IMR-90 (cell line): ENCODE measurements around the gene FGF19. TPM values are rescaled to one million over a fixed set of nuclear protein-coding genes. Genes with fewer than 3 reads are reported as not detected.

Source experiments
- ATAC-seq: fragments of 200-7000 bp; cut with Tn5 transposase; 2 replicates; pipeline ENCODE4 v1.9.1; 2020; ENCODE audit warnings: low read depth, mild to moderate bottlenecking, moderate library complexity
- BruUV-seq: library from RNA; stranded (reverse); fragments of 400-500 nt; replicated peaks from 2 replicates; lab custom pipeline; 2021; lab: Mats Ljungman, UMichigan
- CTCF ChIA-PET: fragments of 300-600 bp; formaldehyde crosslinking; extraction: SDS; loops from one replicate; lab custom pipeline; 2021; ENCODE audit warnings: antibody characterized with exemption; lab: Yijun Ruan, JAX
- POLR2A ChIA-PET: fragments of 300-600 bp; sonication (Branson Sonifier 250); formaldehyde crosslinking; loops from one replicate; lab custom pipeline; 2022; ENCODE audit warnings: antibody characterized with exemption; ENCODE audit not compliant: unreplicated experiment; lab: Charles Lee
- DNase-seq: peaks from one replicate; pipeline ENCODE4 v3.0.0; 2013
- H2AFZ ChIP-seq: replicated peaks from 2 replicates; pipeline ENCODE3; 2013; ENCODE audit warnings: low read length, mild to moderate bottlenecking; ENCODE audit not compliant: poor library complexity
- H2AK5ac ChIP-seq: 2 replicates; pipeline ENCODE4 v1.6.1; 2013; ENCODE audit warnings: low read depth, low read length, inconsistent platforms
- H2AK9ac ChIP-seq: replicated peaks from 2 replicates; pipeline ENCODE3; 2013; ENCODE audit warnings: mild to moderate bottlenecking, low read depth, low read length, moderate library complexity; ENCODE audit not compliant: poor library complexity
- H2BK120ac ChIP-seq: 2 replicates; pipeline ENCODE4 v1.6.1; 2013; ENCODE audit warnings: low read depth, low read length, inconsistent platforms
- H2BK15ac ChIP-seq: 3 replicates; pipeline ENCODE4 v1.6.1; 2013; ENCODE audit warnings: low read depth, low read length, inconsistent platforms
- H2BK20ac ChIP-seq: 2 replicates; pipeline ENCODE4 v1.6.1; 2013; ENCODE audit warnings: low read depth, mild to moderate bottlenecking, inconsistent platforms, low read length, moderate library complexity
- H2BK5ac ChIP-seq: 2 replicates; pipeline ENCODE4 v1.6.1; 2013; ENCODE audit warnings: mild to moderate bottlenecking, low read depth, low read length, inconsistent platforms; ENCODE audit not compliant: poor library complexity, severe bottlenecking
- H3K14ac ChIP-seq: replicated peaks from 2 replicates; pipeline ENCODE4 v1.6.1; 2013; ENCODE audit warnings: low read depth, low read length, inconsistent platforms
- H3K18ac ChIP-seq: 2 replicates; pipeline ENCODE4 v1.6.1; 2013; ENCODE audit warnings: low read depth, low read length, control low read depth
- H3K23ac ChIP-seq: 2 replicates; pipeline ENCODE4 v1.6.1; 2013; ENCODE audit warnings: low read depth, low read length, inconsistent platforms
- H3K27ac ChIP-seq: 2 replicates; pipeline ENCODE4 v1.5.1; 2013; ENCODE audit warnings: mild to moderate bottlenecking, control low read depth, low read length; ENCODE audit not compliant: insufficient read depth
- H3K27me3 ChIP-seq: 2 replicates; pipeline ENCODE4 v1.6.1; 2013; ENCODE audit warnings: low read length; ENCODE audit not compliant: control insufficient read depth, insufficient read depth
- H3K36me3 ChIP-seq: 2 replicates; pipeline ENCODE4 v1.6.1; 2013; ENCODE audit warnings: low read length, mixed read lengths; ENCODE audit not compliant: control insufficient read depth, insufficient read depth
- H3K4ac ChIP-seq: 2 replicates; pipeline ENCODE4 v1.6.1; 2013; ENCODE audit warnings: low read depth, low read length, inconsistent platforms
- H3K4me1 ChIP-seq: 2 replicates; pipeline ENCODE4 v1.6.1; 2013; ENCODE audit warnings: low read length, mixed read lengths; ENCODE audit not compliant: control insufficient read depth, insufficient read depth
- H3K4me2 ChIP-seq: 2 replicates; pipeline ENCODE4 v1.6.1; 2013; ENCODE audit warnings: low read depth, mild to moderate bottlenecking, control low read depth, low read length, moderate library complexity
- H3K4me3 ChIP-seq: 2 replicates; pipeline ENCODE4 v1.5.1; 2013; ENCODE audit warnings: low read depth, mild to moderate bottlenecking, control low read depth, low read length, moderate library complexity; ENCODE audit not compliant: insufficient read depth
- H3K56ac ChIP-seq: 2 replicates; pipeline ENCODE4 v1.6.1; 2013; ENCODE audit warnings: low read length, inconsistent platforms; ENCODE audit not compliant: insufficient read depth; ENCODE audit errors: extremely low read depth
- H3K79me1 ChIP-seq, 2 experiments: 2 replicates each; pipeline ENCODE4 v1.6.1; 2013; ENCODE audit warnings: low read length in 2 of 2, inconsistent platforms in 1 of 2, low read depth in 1 of 2
- H3K9ac ChIP-seq: 2 replicates; pipeline ENCODE4 v1.6.1; 2013; ENCODE audit warnings: low read depth, low read length, control low read depth
- H3K9me1 ChIP-seq: 2 replicates; pipeline ENCODE4 v1.6.1; 2013; ENCODE audit warnings: low read length, inconsistent platforms; ENCODE audit not compliant: insufficient read depth
- H3K9me3 ChIP-seq: 2 replicates; pipeline ENCODE4 v1.6.1; 2013; ENCODE audit warnings: low read length; ENCODE audit not compliant: control insufficient read depth, insufficient read depth
- H4K20me1 ChIP-seq: 2 replicates; pipeline ENCODE4 v1.6.1; 2013; ENCODE audit warnings: low read length, inconsistent platforms; ENCODE audit not compliant: insufficient read depth
- H4K5ac ChIP-seq: 2 replicates; pipeline ENCODE4 v1.6.1; 2013; ENCODE audit warnings: mild to moderate bottlenecking, low read depth, low read length, control low read depth
- H4K8ac ChIP-seq, 2 experiments: 2 replicates each; pipeline ENCODE4 v1.6.1; 2013; ENCODE audit warnings: low read depth in 2 of 2, low read length in 2 of 2, control low read depth in 1 of 2, inconsistent platforms in 1 of 2
- H4K91ac ChIP-seq: 2 replicates; pipeline ENCODE4 v1.6.1; 2013; ENCODE audit warnings: low read depth, low read length, inconsistent platforms; ENCODE audit not compliant: insufficient read depth
- BHLHE40 ChIP-seq: fragments of 150-350 bp; IDR thresholded peaks from 2 replicates; pipeline ENCODE4 v1.6.1; 2016; ENCODE audit warnings: mild to moderate bottlenecking, low read depth, low read length
- FOS ChIP-seq: fragments of 150-350 bp; IDR thresholded peaks from 2 replicates; pipeline ENCODE4 v1.6.1; 2016; ENCODE audit warnings: low read depth, low read length
- MAFK ChIP-seq: IDR thresholded peaks from 2 replicates; pipeline ENCODE4 v1.6.1; 2012; ENCODE audit warnings: low read depth, low read length, improper control_type of control experiment
- MAZ ChIP-seq: IDR thresholded peaks from 2 replicates; pipeline ENCODE4 v1.6.1; 2012; ENCODE audit warnings: low read depth, mild to moderate bottlenecking, low read length, improper control_type of control experiment, moderate library complexity, borderline replicate concordance
- MXI1 ChIP-seq: IDR thresholded peaks from 2 replicates; pipeline ENCODE4 v1.6.1; 2012; ENCODE audit warnings: low read depth, mild to moderate bottlenecking, low read length, moderate library complexity, borderline replicate concordance
- POLR2A ChIP-seq: IDR thresholded peaks from 2 replicates; pipeline ENCODE4 v1.6.1; 2012; ENCODE audit warnings: mild to moderate bottlenecking, low read depth, low read length
- RAD21 ChIP-seq: IDR thresholded peaks from 2 replicates; pipeline ENCODE4 v1.6.1; 2012; ENCODE audit warnings: low read length, improper control_type of control experiment
- RCOR1 ChIP-seq: IDR thresholded peaks from 2 replicates; pipeline ENCODE4 v1.6.1; 2012; ENCODE audit warnings: mild to moderate bottlenecking, low read length, improper control_type of control experiment; ENCODE audit not compliant: insufficient replicate concordance
- WGBS, 2 experiments: methylation state at CpG; one replicate each; pipeline versions ENCODE4 v1.1.5 to v1.1.7; 2013; ENCODE audit warnings: missing lambda C conversion rate in 2 of 2; ENCODE audit not compliant: insufficient read length in 1 of 2; ENCODE audit errors: extremely low coverage in 2 of 2; 5-methylcytosine and 5-hydroxymethylcytosine counted together
- dilution Hi-C: fragments of 300-500 bp; cut with HindIII; formaldehyde crosslinking; loops from one replicate; pipeline ENCODE4 v1.14.3; 2018; ENCODE audit warnings: low sequenced_read_pairs; ENCODE audit not compliant: unreplicated experiment
- in situ Hi-C: fragments of 300-500 bp; cut with MboI; formaldehyde crosslinking; loops from 3 replicates; pipeline ENCODE4 v1.14.3; 2019; ENCODE audit warnings: low sequenced_read_pairs, inconsistent platforms, mixed read lengths
- intact Hi-C: fragments of 100-400 bp; cut with micrococcal nuclease; formaldehyde crosslinking; loops from 2 replicates; pipeline ENCODE4 v1.10.0; 2022
- polyA plus RNA-seq, 3 experiments: library from polyadenylated mRNA; depleted of rRNA; stranded (reverse); fragments of >200 nt; gene quantifications; 2 replicates each; pipeline ENCODE4 v1.2.3, GENCODE V29; 2012; ENCODE audit warnings: low replicate concordance in 1 of 3
- total RNA-seq: library from RNA; depleted of rRNA; stranded (reverse); fragments of >200 nt; gene quantifications from 2 replicates; pipeline ENCODE4 v1.2.3, GENCODE V29; 2012
- TF ChIP-seq, protein P1 (sequence below): fragments of 150-350 bp; IDR thresholded peaks from 2 replicates; pipeline ENCODE4 v1.6.1; 2017; ENCODE audit warnings: mild to moderate bottlenecking, antibody characterized with exemption, low read length, low read depth
- TF ChIP-seq, protein P2 (sequence below): fragments of 150-350 bp; IDR thresholded peaks from 2 replicates; pipeline ENCODE4 v1.6.1; 2016; ENCODE audit warnings: low read depth, mild to moderate bottlenecking, low read length, moderate library complexity, borderline replicate concordance

The FGF19 gene
- total and polyA plus RNA-seq, 2 of the 4 experiments (the other 2 are of a cell fraction) = not detected

- intact Hi-C loops (no loop called here), dilution Hi-C loops (no loop called here), in situ Hi-C loops (loop anchor here (10.0 kb wide), 1 partner anchor 479 kb away; no protein-coding TSS in a partner anchor)
- Histone ChIP-seq H3K14ac (no peak overlapping the region), H2AK5ac (no peak overlapping the region), H2BK5ac (no peak overlapping the region), H2BK15ac (no peak overlapping the region), H4K5ac (no peak overlapping the region), H3K79me1 (no peaks in the 10 kb centered on the region), H3K9ac (no peak overlapping the region), H4K20me1 (no peaks in the 10 kb centered on the region), H2AK9ac (no peak overlapping the region), H3K4me2 (no peak overlapping the region), H4K8ac (no peak overlapping the region), H3K23ac (no peak overlapping the region), H4K91ac (no peak overlapping the region), H3K9me3 (no peaks in the 10 kb centered on the region), H3K36me3 (no peaks in the 10 kb centered on the region), H2BK20ac (no peak overlapping the region), H2BK120ac (no peak overlapping the region), H3K4me3 (no peak overlapping the region), H3K27ac (no peak overlapping the region), H3K4me1 (no peaks in the 10 kb centered on the region), H3K18ac (no peak overlapping the region), H3K9me1 (no peaks in the 10 kb centered on the region; the same call in 1 of the 2 replicates), H3K27me3 (peaks cover 60% of the 10 kb centered on the region), H2AFZ (peak overlapping the region; percentile 43), H3K56ac (no peak overlapping the region), H3K4ac (no peak overlapping the region)
- ChIA-PET CTCF (interaction anchor here (0.5 to 1.0 kb wide), 2 partner anchors 126 to 733 kb away, joined by 3 to 4 read pairs; no protein-coding TSS in a partner anchor), POLR2A (no interaction called here)
- ATAC-seq = no peak
- BruUV-seq = no TSS peak
- TF ChIP-seq, protein P1, sequence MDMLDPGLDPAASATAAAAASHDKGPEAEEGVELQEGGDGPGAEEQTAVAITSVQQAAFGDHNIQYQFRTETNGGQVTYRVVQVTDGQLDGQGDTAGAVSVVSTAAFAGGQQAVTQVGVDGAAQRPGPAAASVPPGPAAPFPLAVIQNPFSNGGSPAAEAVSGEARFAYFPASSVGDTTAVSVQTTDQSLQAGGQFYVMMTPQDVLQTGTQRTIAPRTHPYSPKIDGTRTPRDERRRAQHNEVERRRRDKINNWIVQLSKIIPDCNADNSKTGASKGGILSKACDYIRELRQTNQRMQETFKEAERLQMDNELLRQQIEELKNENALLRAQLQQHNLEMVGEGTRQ = no peak
- no peak for TF ChIP-seq MXI1
- no peak for TF ChIP-seq RCOR1
- no peak for TF ChIP-seq BHLHE40
- TF ChIP-seq, protein P2, sequence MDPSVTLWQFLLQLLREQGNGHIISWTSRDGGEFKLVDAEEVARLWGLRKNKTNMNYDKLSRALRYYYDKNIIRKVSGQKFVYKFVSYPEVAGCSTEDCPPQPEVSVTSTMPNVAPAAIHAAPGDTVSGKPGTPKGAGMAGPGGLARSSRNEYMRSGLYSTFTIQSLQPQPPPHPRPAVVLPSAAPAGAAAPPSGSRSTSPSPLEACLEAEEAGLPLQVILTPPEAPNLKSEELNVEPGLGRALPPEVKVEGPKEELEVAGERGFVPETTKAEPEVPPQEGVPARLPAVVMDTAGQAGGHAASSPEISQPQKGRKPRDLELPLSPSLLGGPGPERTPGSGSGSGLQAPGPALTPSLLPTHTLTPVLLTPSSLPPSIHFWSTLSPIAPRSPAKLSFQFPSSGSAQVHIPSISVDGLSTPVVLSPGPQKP = no peak
- no peak for TF ChIP-seq FOS
- no peak for TF ChIP-seq POLR2A
- no peak for TF ChIP-seq RAD21
- TF ChIP-seq MAFK = no peak
- TF ChIP-seq MAZ = no peak
- WGBS, 2 experiments = 73% methylated on average over 11 of the region's 11 CpGs; no CpG with 5 or more reads in 1 of the 2 experiments
- no peak for DNase-seq
Measured at GRCh38 chr11:69716099-69716498, 12.3 kb upstream of the FGF19 start.
